ENCODE results near the gene PPP1R13B.
"Not testable (repeated sequence)": the region's sequence is repeated elsewhere in the genome, so short reads cannot be mapped to it uniquely, and the experiment has no call there.

Gene PPP1R13B

DNA sequence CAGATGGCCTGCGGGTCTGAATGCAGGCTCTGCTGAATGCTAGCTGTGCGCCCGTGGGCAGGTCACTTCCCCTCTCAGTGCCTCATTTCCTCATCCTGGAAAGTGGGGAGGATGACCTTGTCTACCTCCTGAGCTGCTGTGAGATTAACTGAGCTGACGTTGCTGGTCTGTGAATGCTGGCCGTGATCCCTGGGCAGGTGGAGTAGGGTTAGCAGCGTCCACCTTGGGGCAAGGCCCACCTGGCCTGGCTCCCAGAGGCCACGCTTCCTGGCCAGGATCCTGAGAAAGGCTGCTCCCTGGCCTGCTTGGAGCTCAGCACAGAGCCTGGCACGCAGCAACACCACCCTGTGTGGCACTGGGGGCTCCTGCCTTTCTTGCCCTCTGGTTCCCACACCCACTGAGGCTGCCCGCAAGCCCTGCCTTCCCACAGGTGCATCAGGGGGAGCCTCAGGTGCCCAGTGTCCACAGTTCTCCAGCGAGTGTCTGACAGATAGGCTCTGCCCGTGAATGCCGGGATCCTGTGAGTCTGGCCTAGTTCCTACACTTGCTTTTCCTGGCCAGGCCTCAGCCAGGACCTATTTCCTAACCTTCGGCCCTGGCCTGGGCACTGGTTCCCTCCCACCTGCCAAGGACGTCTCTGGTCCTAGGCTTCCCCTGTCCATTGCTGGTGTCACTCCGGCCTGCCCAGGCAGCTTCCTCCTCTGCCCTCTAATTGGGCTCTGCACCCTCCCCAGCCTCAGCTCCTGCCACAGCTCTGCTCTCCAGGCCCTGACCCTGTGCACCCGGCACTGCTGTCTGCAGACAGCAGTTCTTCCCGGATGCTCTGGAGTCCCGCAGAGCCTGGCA is 43.7 kb upstream of the PPP1R13B start:
- H3K4me3 ChIP-seq (ENCODE audit: low read depth, low read length, poor library complexity, severe bottlenecking), result no peak overlapping the region
- H3K9me2 ChIP-seq (ENCODE audit: low read depth, low read length), result no peaks in the 10 kb centered on the region
- TF ChIP-seq EZH2 (IDR thresholded peaks at IDR 0.05; ENCODE audit: borderline replicate concordance, low read length), result no peak
- TF ChIP-seq, protein P1, sequence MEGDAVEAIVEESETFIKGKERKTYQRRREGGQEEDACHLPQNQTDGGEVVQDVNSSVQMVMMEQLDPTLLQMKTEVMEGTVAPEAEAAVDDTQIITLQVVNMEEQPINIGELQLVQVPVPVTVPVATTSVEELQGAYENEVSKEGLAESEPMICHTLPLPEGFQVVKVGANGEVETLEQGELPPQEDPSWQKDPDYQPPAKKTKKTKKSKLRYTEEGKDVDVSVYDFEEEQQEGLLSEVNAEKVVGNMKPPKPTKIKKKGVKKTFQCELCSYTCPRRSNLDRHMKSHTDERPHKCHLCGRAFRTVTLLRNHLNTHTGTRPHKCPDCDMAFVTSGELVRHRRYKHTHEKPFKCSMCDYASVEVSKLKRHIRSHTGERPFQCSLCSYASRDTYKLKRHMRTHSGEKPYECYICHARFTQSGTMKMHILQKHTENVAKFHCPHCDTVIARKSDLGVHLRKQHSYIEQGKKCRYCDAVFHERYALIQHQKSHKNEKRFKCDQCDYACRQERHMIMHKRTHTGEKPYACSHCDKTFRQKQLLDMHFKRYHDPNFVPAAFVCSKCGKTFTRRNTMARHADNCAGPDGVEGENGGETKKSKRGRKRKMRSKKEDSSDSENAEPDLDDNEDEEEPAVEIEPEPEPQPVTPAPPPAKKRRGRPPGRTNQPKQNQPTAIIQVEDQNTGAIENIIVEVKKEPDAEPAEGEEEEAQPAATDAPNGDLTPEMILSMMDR (IDR thresholded peaks at IDR 0.05; ENCODE audit: low read length), result no peak
- no peak overlapping the region for H2AFZ ChIP-seq (ENCODE audit: low read length)
- no peaks in the 10 kb centered on the region for H3K9me3 ChIP-seq (ENCODE audit: low read length)
- H3K4me2 ChIP-seq (ENCODE audit: low read length), result no peak overlapping the region
- H3F3A ChIP-seq (ENCODE audit: insufficient read depth, low read length), result no peaks in the 10 kb centered on the region
- no peaks in the 10 kb centered on the region for H3K36me3 ChIP-seq (ENCODE audit: insufficient read depth, low read length)
- no peaks in the 10 kb centered on the region for H3K79me2 ChIP-seq (ENCODE audit: insufficient read depth, low read length)
- H3K9ac ChIP-seq (ENCODE audit: low read length), result no peak overlapping the region
- no peak overlapping the region for H3K27ac ChIP-seq (ENCODE audit: low read depth, low read length, poor library complexity, severe bottlenecking)
- H3K4me1 ChIP-seq (ENCODE audit: insufficient read depth, low read length, severe bottlenecking), result peaks cover 5% of the 10 kb centered on the region
- no peaks in the 10 kb centered on the region for H4K20me1 ChIP-seq (ENCODE audit: insufficient read depth, low read length)
- peaks cover 8% of the 10 kb centered on the region; the same call in 1 of the 2 replicates for H3K27me3 ChIP-seq (ENCODE audit: insufficient read depth, low read length)

DNA sequence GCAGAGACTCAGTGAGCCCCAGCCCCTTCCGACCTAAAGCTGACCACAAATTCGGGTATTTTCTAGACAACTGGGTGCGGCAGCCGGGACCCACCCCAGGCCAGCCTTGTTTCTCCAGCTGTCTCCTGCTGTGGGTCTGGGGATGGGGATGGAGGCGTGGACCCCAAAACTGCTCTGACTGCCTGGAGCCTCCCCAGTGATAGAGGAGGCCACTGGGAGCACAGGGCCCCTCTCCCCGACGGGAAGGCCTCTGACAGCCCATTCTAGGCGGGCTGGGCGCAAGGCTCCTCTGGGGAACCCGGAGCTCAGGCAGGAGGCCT is 42.6 kb upstream of the PPP1R13B start:
- H2AFZ ChIP-seq (ENCODE audit: low read length), result no peak overlapping the region

DNA sequence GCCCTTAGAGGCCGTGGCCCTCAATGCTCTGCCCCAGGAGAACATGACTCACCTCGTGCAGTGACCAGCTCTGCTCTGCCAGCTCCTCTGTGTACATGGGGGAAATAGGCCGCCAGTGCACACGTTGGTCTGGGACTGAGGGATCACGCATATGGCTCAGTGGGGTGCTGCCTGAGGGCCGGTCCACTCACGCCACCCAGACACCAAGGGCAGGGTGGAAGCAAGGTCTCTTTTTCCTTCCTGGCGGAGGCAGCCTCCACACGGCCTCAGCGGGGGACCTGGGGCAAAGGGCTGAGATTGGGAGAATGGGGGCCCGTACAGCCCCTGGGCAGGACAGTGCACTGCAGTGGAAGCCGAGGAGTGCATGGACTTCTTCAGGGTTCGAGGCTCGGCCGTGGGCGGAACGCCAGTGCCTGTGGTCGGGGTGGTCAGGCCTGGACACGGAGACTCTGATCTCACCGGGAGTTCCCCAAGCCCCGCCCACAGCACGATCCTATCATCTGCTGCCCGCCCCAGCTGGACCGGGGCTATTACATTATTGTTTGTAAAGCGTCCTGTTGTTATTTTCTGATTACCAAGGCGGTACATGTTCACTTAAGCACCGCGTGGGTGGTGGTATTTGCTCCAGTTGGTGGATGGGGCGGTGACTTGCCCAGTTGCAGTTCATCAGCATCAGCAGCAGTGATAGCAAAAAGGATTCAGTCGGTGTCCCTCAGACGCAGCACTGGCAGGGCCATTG is 42.1 kb upstream of the PPP1R13B start:
- no peaks in the 10 kb centered on the region for H3K9me3 ChIP-seq (ENCODE audit: low read length)
- H3K4me2 ChIP-seq (ENCODE audit: low read length), result no peak overlapping the region
- H4K20me1 ChIP-seq (ENCODE audit: insufficient read depth, low read length), result no peaks in the 10 kb centered on the region
- no peaks in the 10 kb centered on the region for H3K9me2 ChIP-seq (ENCODE audit: low read depth, low read length)
- no peak overlapping the region for H3K27ac ChIP-seq (ENCODE audit: low read depth, low read length, poor library complexity, severe bottlenecking)
- H3K36me3 ChIP-seq (ENCODE audit: insufficient read depth, low read length), result no peaks in the 10 kb centered on the region
- no peaks in the 10 kb centered on the region for H3K79me2 ChIP-seq (ENCODE audit: insufficient read depth, low read length)
- H3K4me3 ChIP-seq (ENCODE audit: low read depth, low read length, poor library complexity, severe bottlenecking), result no peak overlapping the region
- no peak for TF ChIP-seq EZH2 (IDR thresholded peaks at IDR 0.05; ENCODE audit: borderline replicate concordance, low read length)
- TF ChIP-seq, protein P1 (IDR thresholded peaks at IDR 0.05; ENCODE audit: low read length), result no peak
- no peaks in the 10 kb centered on the region for H3F3A ChIP-seq (ENCODE audit: insufficient read depth, low read length)
- no peak overlapping the region for H2AFZ ChIP-seq (ENCODE audit: low read length)
- peaks cover 8% of the 10 kb centered on the region; the same call in 1 of the 2 replicates for H3K27me3 ChIP-seq (ENCODE audit: insufficient read depth, low read length)
- peaks cover 5% of the 10 kb centered on the region for H3K4me1 ChIP-seq (ENCODE audit: insufficient read depth, low read length, severe bottlenecking)
- no peak overlapping the region for H3K9ac ChIP-seq (ENCODE audit: low read length)

More for the DNA sequence above, 42.6 kb upstream of the PPP1R13B start:
- Histone ChIP-seq H3K9ac (ENCODE audit: low read length) (no peak overlapping the region), H3K9me3 (ENCODE audit: low read length) (no peaks in the 10 kb centered on the region), H3F3A (ENCODE audit: insufficient read depth, low read length) (no peaks in the 10 kb centered on the region), H3K79me2 (ENCODE audit: insufficient read depth, low read length) (no peaks in the 10 kb centered on the region), H4K20me1 (ENCODE audit: insufficient read depth, low read length) (no peaks in the 10 kb centered on the region), H3K9me2 (ENCODE audit: low read depth, low read length) (no peaks in the 10 kb centered on the region), H3K27ac (ENCODE audit: low read depth, low read length, poor library complexity, severe bottlenecking) (no peak overlapping the region), H3K4me3 (ENCODE audit: low read depth, low read length, poor library complexity, severe bottlenecking) (no peak overlapping the region), H3K4me1 (ENCODE audit: insufficient read depth, low read length, severe bottlenecking) (peaks cover 5% of the 10 kb centered on the region), H3K4me2 (ENCODE audit: low read length) (no peak overlapping the region), H3K27me3 (ENCODE audit: insufficient read depth, low read length) (peaks cover 8% of the 10 kb centered on the region; the same call in 1 of the 2 replicates), H3K36me3 (ENCODE audit: insufficient read depth, low read length) (no peaks in the 10 kb centered on the region)
- TF ChIP-seq EZH2 (IDR thresholded peaks at IDR 0.05; ENCODE audit: borderline replicate concordance, low read length), result no peak
- TF ChIP-seq, protein P1 (IDR thresholded peaks at IDR 0.05; ENCODE audit: low read length), result no peak

DNA sequence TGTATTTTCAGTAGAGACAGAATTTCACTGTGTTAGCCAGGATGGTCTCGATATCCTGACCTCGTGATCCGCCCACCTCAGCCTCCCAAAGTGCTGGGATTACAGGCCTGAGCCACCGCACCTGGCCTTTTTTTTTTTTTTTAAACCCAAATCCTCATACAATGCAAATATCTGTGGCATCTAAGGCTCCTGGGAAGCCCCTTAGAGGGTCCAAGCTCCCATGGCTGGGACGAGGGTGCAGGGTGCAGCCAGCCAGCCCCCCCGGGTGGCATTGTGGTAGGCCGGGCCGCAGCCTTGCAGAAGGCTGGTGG is 41.6 kb upstream of the PPP1R13B start:
- H3F3A ChIP-seq (ENCODE audit: insufficient read depth, low read length); H3K9ac ChIP-seq (ENCODE audit: low read length); H3K27ac ChIP-seq (ENCODE audit: low read depth, low read length, poor library complexity, severe bottlenecking); H3K4me2 ChIP-seq (ENCODE audit: low read length); H4K20me1 ChIP-seq (ENCODE audit: insufficient read depth, low read length); H3K36me3 ChIP-seq (ENCODE audit: insufficient read depth, low read length); H3K9me3 ChIP-seq (ENCODE audit: low read length); H3K27me3 ChIP-seq (ENCODE audit: insufficient read depth, low read length); H3K79me2 ChIP-seq (ENCODE audit: insufficient read depth, low read length); H3K9me2 ChIP-seq (ENCODE audit: low read depth, low read length); H2AFZ ChIP-seq (ENCODE audit: low read length); H3K4me3 ChIP-seq (ENCODE audit: low read depth, low read length, poor library complexity, severe bottlenecking); H3K4me1 ChIP-seq (ENCODE audit: insufficient read depth, low read length, severe bottlenecking): not testable (repeated sequence)
